Colonic mucosa (tissue), 4 donors: Measurements from ENCODE around the gene SVIL. TPM values are rescaled to one million over a fixed set of nuclear protein-coding genes. Genes with fewer than 3 reads are reported as not detected.

Experiments
- DNase-seq: peaks from one replicate; pipeline ENCODE4 v3.0.0-alpha.2; 2020
- H3K27ac ChIP-seq: fragments of 200-600 bp; one replicate; pipeline ENCODE4 v1.8.0; 2021
- H3K27me3 ChIP-seq: fragments of 200-600 bp; one replicate; pipeline ENCODE4 v1.8.0; 2021
- H3K36me3 ChIP-seq: fragments of 200-600 bp; one replicate; pipeline ENCODE4 v1.8.0; 2021
- H3K4me1 ChIP-seq: fragments of 200-600 bp; one replicate; pipeline ENCODE4 v1.8.0; 2021; ENCODE audit warnings: mild to moderate bottlenecking
- H3K4me3 ChIP-seq: fragments of 200-600 bp; one replicate; pipeline ENCODE4 v1.8.0; 2021
- H3K9ac ChIP-seq, 2 donors: one replicate each; pipeline ENCODE4 v1.7.0; 2013; ENCODE audit warnings: control low read depth in 2 of 2, low read depth in 2 of 2, low read length in 2 of 2
- H3K9me3 ChIP-seq: fragments of 200-600 bp; one replicate; pipeline ENCODE4 v1.8.0; 2021
- CTCF ChIP-seq: fragments of 200-600 bp; IDR thresholded peaks from one replicate; pipeline ENCODE4 v1.8.0; 2022; ENCODE audit warnings: antibody characterized with exemption, mild to moderate bottlenecking
- intact Hi-C: fragments of 100-400 bp; cut with DNase I; formaldehyde crosslinking; loops from one replicate; pipeline ENCODE4 v1.14.1; 2022
- total RNA-seq, 2 donors: library from RNA; stranded (reverse); fragmentation: NEBNext Ultra II Directional in 1 of 2; extraction: Animal tissue kit (Norgen Biotek cat#: 25700) in 1 of 2; gene quantifications; one replicate each; pipeline ENCODE4 v1.2.1, GENCODE V29; 2021
- donor health status: healthy.
- donor health status: DM: no; HTN: no; CAD: no.
- donor health status: DM: no; HTN: no; CAD: no.

Gene SVIL
- total RNA-seq, 2 donors from 2014 or later: 62.6 to 132 TPM

GRCh38 chr10:29604291-29604825 is 30.4 kb downstream of the SVIL start:
- H3K4me3 ChIP-seq: no peak overlapping the region
- intact Hi-C loops: no loop called here
- DNase-seq: no peak
- no peak overlapping the region for H3K27ac ChIP-seq
- H3K36me3 ChIP-seq: no peaks in the 10 kb centered on the region
- H3K9me3 ChIP-seq: no peaks in the 10 kb centered on the region
- no peaks in the 10 kb centered on the region for H3K4me1 ChIP-seq
- no peaks in the 10 kb centered on the region for H3K27me3 ChIP-seq
- H3K9ac ChIP-seq: no peak overlapping the region
- TF ChIP-seq CTCF: no peak

- TF ChIP-seq CTCF: no peak
- Histone ChIP-seq H3K27ac (no peak overlapping the region), H3K9ac (no peak overlapping the region), H3K4me1 (no peaks in the 10 kb centered on the region), H3K9me3 (no peaks in the 10 kb centered on the region), H3K36me3 (no peaks in the 10 kb centered on the region), H3K27me3 (no peaks in the 10 kb centered on the region), H3K4me3 (no peak overlapping the region)
- no peak for DNase-seq
- intact Hi-C loops: no loop called here
These were observed 31.4 kb downstream of the SVIL start for GRCh38 chr10:29603223-29603896.

- TF ChIP-seq CTCF: no peak
- no peak overlapping the region for H3K9ac ChIP-seq
- intact Hi-C loops: no loop called here
- H3K27ac ChIP-seq: no peak overlapping the region
- no peaks in the 10 kb centered on the region for H3K27me3 ChIP-seq
- H3K9me3 ChIP-seq: no peaks in the 10 kb centered on the region
- H3K36me3 ChIP-seq: no peaks in the 10 kb centered on the region
- DNase-seq: no peak
- no peaks in the 10 kb centered on the region for H3K4me1 ChIP-seq
- H3K4me3 ChIP-seq: no peak overlapping the region
These were observed 34.0 kb downstream of the SVIL start for GRCh38 chr10:29600821-29601220.

- H3K27ac ChIP-seq: no peak overlapping the region
- intact Hi-C loops: no loop called here
These were observed 34.7 kb downstream of the SVIL start for GRCh38 chr10:29600067-29600466.

GRCh38 chr10:29598851-29599311 is 35.9 kb downstream of the SVIL start:
- H3K27ac ChIP-seq: no peak overlapping the region
- no peak for DNase-seq
- no peaks in the 10 kb centered on the region for H3K36me3 ChIP-seq
- no peaks in the 10 kb centered on the region for H3K4me1 ChIP-seq
- no peak overlapping the region for H3K9ac ChIP-seq
- no peak overlapping the region for H3K4me3 ChIP-seq
- intact Hi-C loops: loop anchor here (10.0 kb wide), 1 partner anchor 136 kb away; no protein-coding TSS in a partner anchor
- no peaks in the 10 kb centered on the region for H3K9me3 ChIP-seq
- H3K27me3 ChIP-seq: no peaks in the 10 kb centered on the region
- TF ChIP-seq CTCF: no peak

More at GRCh38 chr10:29600067-29600466, 34.7 kb downstream of the SVIL start:
- no peak for TF ChIP-seq CTCF
- no peaks in the 10 kb centered on the region for H3K4me1 ChIP-seq
- H3K9me3 ChIP-seq: no peaks in the 10 kb centered on the region
- no peaks in the 10 kb centered on the region for H3K36me3 ChIP-seq
- no peak overlapping the region for H3K4me3 ChIP-seq
- no peaks in the 10 kb centered on the region for H3K27me3 ChIP-seq
- no peak overlapping the region for H3K9ac ChIP-seq
- no peak for DNase-seq
